NT2/D1 (cell line): Measurements from ENCODE around the gene RBM38.

ENCODE experiments used
- YY1 ChIP-seq: IDR thresholded peaks from 2 replicates; pipeline ENCODE4 v1.6.1; 2011; ENCODE audit not compliant: insufficient read length, insufficient read depth
- ZNF274 ChIP-seq: IDR thresholded peaks from 2 replicates; pipeline ENCODE4 v1.6.1; 2011; ENCODE audit warnings: mild to moderate bottlenecking, low read depth, low read length

- TF ChIP-seq ZNF274 (no peak), YY1 (no peak)
Observed at GRCh38 chr20:57411406-57412283, 20.4 kb downstream of the RBM38 start.
